Fibroblast of villous mesenchyme (primary cell): Measurements from ENCODE around the gene NPY. TPM values are rescaled to one million over a fixed set of nuclear protein-coding genes. Genes with fewer than 3 reads are reported as not detected.

Experiments
- DNase-seq: peaks from one replicate; pipeline ENCODE4 v3.0.0-alpha.2; 2010; ENCODE audit warnings: low read depth
- H3K4me3 ChIP-seq: 2 replicates; pipeline ENCODE4 v1.5.1; 2011; ENCODE audit warnings: low read depth, mild to moderate bottlenecking, low read length
- total RNA-seq: library from RNA; depleted of rRNA; stranded (reverse); fragments of >200 nt; gene quantifications from 2 replicates; pipeline ENCODE4 v1.2.3, GENCODE V29; 2012
- TF ChIP-seq, protein P1 (sequence below): IDR thresholded peaks from 2 replicates; pipeline ENCODE4 v1.5.1; 2012; ENCODE audit warnings: low read depth, mild to moderate bottlenecking, low read length; ENCODE audit not compliant: insufficient read depth

NPY gene
- total RNA-seq, 1 donor: not detected

DNA sequence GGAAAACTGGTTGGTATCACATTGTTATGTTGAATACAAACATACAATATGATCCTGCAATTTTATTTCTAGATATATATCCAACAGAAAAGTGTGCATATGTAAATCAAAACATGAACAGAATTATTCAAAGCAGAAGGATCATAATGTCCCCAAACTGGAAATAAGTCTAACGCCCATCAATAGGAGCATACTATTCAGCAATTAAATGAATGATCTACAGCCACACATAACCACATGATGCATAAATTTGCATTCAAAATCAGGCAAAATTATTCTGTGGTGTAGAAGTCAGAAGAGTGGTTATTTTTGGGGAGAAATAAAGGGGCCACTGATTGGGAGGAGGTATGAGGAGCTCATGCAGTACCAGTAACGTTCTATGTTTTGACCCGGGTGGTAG lies 28.6 kb downstream of the NPY start:
- TF ChIP-seq, protein P1, sequence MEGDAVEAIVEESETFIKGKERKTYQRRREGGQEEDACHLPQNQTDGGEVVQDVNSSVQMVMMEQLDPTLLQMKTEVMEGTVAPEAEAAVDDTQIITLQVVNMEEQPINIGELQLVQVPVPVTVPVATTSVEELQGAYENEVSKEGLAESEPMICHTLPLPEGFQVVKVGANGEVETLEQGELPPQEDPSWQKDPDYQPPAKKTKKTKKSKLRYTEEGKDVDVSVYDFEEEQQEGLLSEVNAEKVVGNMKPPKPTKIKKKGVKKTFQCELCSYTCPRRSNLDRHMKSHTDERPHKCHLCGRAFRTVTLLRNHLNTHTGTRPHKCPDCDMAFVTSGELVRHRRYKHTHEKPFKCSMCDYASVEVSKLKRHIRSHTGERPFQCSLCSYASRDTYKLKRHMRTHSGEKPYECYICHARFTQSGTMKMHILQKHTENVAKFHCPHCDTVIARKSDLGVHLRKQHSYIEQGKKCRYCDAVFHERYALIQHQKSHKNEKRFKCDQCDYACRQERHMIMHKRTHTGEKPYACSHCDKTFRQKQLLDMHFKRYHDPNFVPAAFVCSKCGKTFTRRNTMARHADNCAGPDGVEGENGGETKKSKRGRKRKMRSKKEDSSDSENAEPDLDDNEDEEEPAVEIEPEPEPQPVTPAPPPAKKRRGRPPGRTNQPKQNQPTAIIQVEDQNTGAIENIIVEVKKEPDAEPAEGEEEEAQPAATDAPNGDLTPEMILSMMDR: no peak
- DNase-seq: no peak
- H3K4me3 ChIP-seq: no peak overlapping the region

DNA sequence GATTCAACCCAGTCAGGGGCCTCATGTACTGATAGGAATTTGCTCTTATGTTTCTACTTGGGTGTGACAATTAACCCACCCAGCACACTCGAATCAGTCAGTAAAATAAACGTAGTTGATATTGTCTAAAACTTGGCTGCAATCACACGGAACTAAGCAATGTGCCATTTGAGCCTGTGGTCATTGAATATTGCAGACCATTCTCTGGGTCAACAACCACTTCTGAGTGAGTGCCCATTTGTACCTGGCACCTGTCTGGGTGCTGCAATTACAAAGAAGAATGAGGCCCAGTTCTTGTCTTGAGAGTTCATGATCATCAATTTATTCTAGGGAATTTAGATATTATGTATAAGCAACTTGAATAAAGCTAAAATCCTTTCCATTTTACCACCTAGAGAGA lies 29.8 kb downstream of the NPY start:
- no peak for DNase-seq
- no peak overlapping the region for H3K4me3 ChIP-seq
- TF ChIP-seq, protein P1: no peak

DNA sequence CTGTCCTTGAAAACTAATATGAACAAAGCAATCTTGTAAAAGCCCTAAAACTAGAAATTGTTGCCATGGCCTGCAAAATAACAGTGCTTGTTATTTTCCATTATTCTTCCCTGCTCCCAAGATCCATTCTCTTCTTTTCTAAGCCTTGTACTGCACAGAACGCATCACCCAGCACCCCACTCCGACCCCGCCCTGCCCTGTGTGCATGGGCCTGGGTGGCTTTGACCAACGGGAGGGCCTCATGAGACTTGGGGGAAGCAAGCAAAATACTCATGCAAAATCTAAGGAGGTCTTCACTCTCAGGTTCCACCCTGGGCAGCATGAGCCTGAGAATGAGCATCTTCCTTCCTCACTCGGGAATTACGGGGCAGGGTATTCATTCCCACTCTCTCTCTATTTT lies 32.4 kb downstream of the NPY start:
- TF ChIP-seq, protein P1: no peak
- no peak overlapping the region for H3K4me3 ChIP-seq
- no peak for DNase-seq

DNA sequence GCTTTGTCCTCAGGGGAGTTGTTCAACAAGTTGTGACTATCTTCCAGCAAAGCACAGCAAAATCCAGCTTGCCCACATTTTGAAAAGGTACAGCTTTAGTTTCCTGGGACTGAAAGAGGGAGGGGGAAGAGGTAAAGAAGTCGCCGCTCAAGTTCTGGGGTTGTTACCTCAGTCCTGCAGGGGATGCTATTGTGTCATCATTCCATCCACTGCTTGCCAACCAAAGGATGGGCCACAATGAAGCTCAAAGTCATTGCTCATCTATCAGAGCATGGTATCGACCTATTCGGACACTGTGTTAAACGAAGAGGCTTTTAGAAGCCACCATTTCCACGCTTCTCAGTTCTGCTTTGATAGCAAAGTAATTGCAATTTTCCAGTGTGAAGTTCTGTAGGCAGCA lies 34.3 kb downstream of the NPY start:
- TF ChIP-seq, protein P1: peak; percentile 24
- no peak for DNase-seq
- no peak overlapping the region for H3K4me3 ChIP-seq

DNA sequence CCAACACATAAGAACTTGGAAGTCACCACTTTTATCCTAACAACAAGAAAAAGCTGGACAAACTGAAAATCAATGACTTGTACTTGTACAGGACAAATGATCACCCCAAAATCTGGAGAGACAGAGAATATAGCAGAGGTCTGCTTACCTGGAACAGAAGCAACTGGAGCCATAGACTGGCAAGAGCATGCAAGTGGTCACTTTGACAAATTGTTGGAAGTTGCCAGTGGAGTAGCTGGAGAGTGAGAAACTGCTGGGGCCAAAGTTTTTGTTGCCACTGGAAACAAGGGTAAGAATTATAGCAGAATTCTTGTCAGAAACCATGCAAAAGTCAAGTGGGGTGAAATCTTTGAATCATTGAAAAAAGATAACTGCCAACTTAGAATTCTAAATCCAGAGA lies 35.2 kb downstream of the NPY start:
- no peak overlapping the region for H3K4me3 ChIP-seq
- DNase-seq: no peak
- TF ChIP-seq, protein P1: no peak

DNA sequence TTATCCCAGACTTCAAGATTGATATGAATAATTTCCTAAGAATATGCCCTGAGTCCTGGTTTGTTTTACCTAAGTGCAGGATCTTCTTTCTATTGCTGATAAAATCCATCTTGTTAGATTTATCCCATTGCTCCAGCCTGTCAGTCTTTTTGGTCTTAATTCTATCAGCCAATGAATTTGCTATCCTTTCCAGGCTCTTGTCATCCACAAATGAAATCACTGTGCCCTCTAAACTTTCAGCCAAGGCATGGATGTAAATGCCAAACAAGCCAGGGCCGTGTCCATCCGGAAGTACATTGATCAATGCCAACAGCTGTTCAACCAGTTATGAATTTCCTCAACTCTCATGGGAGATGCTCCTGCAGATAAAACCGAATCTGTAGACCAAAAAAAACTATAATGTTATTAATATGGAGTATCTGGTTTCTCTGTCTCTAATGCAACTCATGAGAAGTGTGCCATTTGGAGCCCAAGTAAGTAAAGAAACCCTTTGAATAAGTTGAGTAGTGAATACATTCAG lies 40.0 kb downstream of the NPY start:
- H3K4me3 ChIP-seq: no peak overlapping the region
- no peak for DNase-seq
- TF ChIP-seq, protein P1: no peak

DNA sequence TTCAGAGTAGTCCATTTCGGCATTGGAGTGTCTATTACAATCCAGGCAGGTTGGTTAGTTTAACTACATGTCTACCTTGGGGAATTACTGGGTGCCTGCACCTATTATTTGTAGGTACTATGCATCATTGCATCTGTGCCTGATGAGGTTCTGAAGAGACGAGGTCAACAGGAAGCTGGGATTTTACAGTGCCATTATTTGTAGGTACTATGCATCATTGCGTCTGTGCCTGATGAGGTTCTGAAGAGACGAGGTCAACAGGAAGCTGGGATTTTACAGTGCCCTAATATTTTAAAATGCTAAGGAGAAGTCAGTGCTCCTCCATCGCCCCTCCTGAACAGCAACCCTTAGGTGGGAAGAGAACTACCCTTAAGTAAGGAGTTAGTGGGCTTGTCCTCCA lies 41.7 kb downstream of the NPY start:
- no peak overlapping the region for H3K4me3 ChIP-seq
- DNase-seq: no peak
- TF ChIP-seq, protein P1: no peak
